Measurements from ENCODE around the gene SPACA4. TPM values are rescaled to one million over a fixed set of nuclear protein-coding genes. Genes with fewer than 3 reads are reported as not detected.
A peak's percentile ranks its signal among the peaks of the same experiment; 100 is the strongest.

Gene SPACA4
- total RNA-seq, 1 donor from 2014 or later = not detected

GRCh38 chr19:48623556-48624066 lies 17.1 kb downstream of the SPACA4 start:
- Histone ChIP-seq H4K20me1 (ENCODE audit: low read depth) (peaks cover 20% of the 10 kb centered on the region), H3K4me1 (peaks cover 11% of the 10 kb centered on the region), H3K79me2 (ENCODE audit: low read depth) (peaks cover 45% of the 10 kb centered on the region), H3K27ac (peak overlapping the region; percentile 92), H2AFZ (replicated peaks) (peak overlapping the region; percentile 26), H3K27me3 (no peaks in the 10 kb centered on the region), H3K4me3 (peak overlapping the region; percentile 79), H3K9me3 (ENCODE audit: low read depth) (no peaks in the 10 kb centered on the region), H3K9ac (peak overlapping the region; percentile 60), H3F3A (ENCODE audit: low read depth) (peaks cover 25% of the 10 kb centered on the region), H3K36me3 (no peaks in the 10 kb centered on the region), H3K4me2 (peak overlapping the region; percentile 82)
- peak; percentile 47 for DNase-seq (ENCODE audit: low spot score)
- peaks cover 1% of the 10 kb centered on the region for H3K36me3 Mint-ChIP-seq
- H3K4me1 Mint-ChIP-seq = peaks cover 42% of the 10 kb centered on the region
- H3K27me3 Mint-ChIP-seq (ENCODE audit: insufficient read depth, low read depth) = peaks cover 2% of the 10 kb centered on the region
- peak overlapping the region; percentile 85 for H3K27ac Mint-ChIP-seq
- H3K9me3 Mint-ChIP-seq = no peaks in the 10 kb centered on the region
- TF ChIP-seq EZH2phosphoT487 (IDR thresholded peaks at IDR 0.05) = no peak
- no peak for TF ChIP-seq EZH2 (IDR thresholded peaks at IDR 0.05)
- TF ChIP-seq CTCF (IDR thresholded peaks at IDR 0.05) = no peak
- peak overlapping the region; percentile 84 for H3K4me3 Mint-ChIP-seq

GRCh38 chr19:48624067-48624594 lies 17.6 kb downstream of the SPACA4 start:
- Histone ChIP-seq H2AFZ (replicated peaks) (no peak overlapping the region), H3K36me3 (no peaks in the 10 kb centered on the region), H3K27ac (peak overlapping the region; percentile 92), H3K27me3 (no peaks in the 10 kb centered on the region), H3K9me3 (ENCODE audit: low read depth) (no peaks in the 10 kb centered on the region), H4K20me1 (ENCODE audit: low read depth) (peaks cover 18% of the 10 kb centered on the region), H3K79me2 (ENCODE audit: low read depth) (peaks cover 41% of the 10 kb centered on the region), H3K4me1 (peaks cover 11% of the 10 kb centered on the region), H3K4me2 (peak overlapping the region; percentile 93), H3F3A (ENCODE audit: low read depth) (peaks cover 28% of the 10 kb centered on the region), H3K4me3 (peak overlapping the region; percentile 79), H3K9ac (peak overlapping the region; percentile 82)
- no peaks in the 10 kb centered on the region for H3K9me3 Mint-ChIP-seq
- H3K36me3 Mint-ChIP-seq = no peaks in the 10 kb centered on the region
- TF ChIP-seq EZH2 (IDR thresholded peaks at IDR 0.05) = no peak
- TF ChIP-seq CTCF (IDR thresholded peaks at IDR 0.05) = no peak
- no peak for TF ChIP-seq EZH2phosphoT487 (IDR thresholded peaks at IDR 0.05)
- H3K27ac Mint-ChIP-seq = peak overlapping the region; percentile 85
- H3K4me1 Mint-ChIP-seq = peaks cover 40% of the 10 kb centered on the region
- peak overlapping the region; percentile 84 for H3K4me3 Mint-ChIP-seq
- DNase-seq (ENCODE audit: low spot score) = peak; percentile 100
- no peaks in the 10 kb centered on the region for H3K27me3 Mint-ChIP-seq (ENCODE audit: insufficient read depth, low read depth)

GRCh38 chr19:48624791-48625723 lies 18.5 kb downstream of the SPACA4 start:
- H3K27ac ChIP-seq = no peak overlapping the region
- H3K27ac Mint-ChIP-seq = peak overlapping the region; percentile 73
- peaks cover 2% of the 10 kb centered on the region for H3K36me3 Mint-ChIP-seq
- H3F3A ChIP-seq (ENCODE audit: low read depth) = peaks cover 31% of the 10 kb centered on the region
- H3K79me2 ChIP-seq (ENCODE audit: low read depth) = peaks cover 36% of the 10 kb centered on the region
- no peak for TF ChIP-seq EZH2phosphoT487 (IDR thresholded peaks at IDR 0.05)
- TF ChIP-seq CTCF (IDR thresholded peaks at IDR 0.05) = no peak
- TF ChIP-seq EZH2 (IDR thresholded peaks at IDR 0.05) = no peak
- peak overlapping the region; percentile 93 for H3K4me2 ChIP-seq
- H3K9ac ChIP-seq = peak overlapping the region; percentile 82
- H3K27me3 ChIP-seq = no peaks in the 10 kb centered on the region
- H3K4me3 ChIP-seq = peak overlapping the region; percentile 79
- peaks cover 39% of the 10 kb centered on the region for H3K4me1 Mint-ChIP-seq
- H2AFZ ChIP-seq (replicated peaks) = no peak overlapping the region
- H3K27me3 Mint-ChIP-seq (ENCODE audit: insufficient read depth, low read depth) = no peaks in the 10 kb centered on the region
- no peaks in the 10 kb centered on the region for H3K9me3 ChIP-seq (ENCODE audit: low read depth)
- peak overlapping the region; percentile 84 for H3K4me3 Mint-ChIP-seq
- DNase-seq (ENCODE audit: low spot score) = peak; percentile 59
- H3K4me1 ChIP-seq = peaks cover 6% of the 10 kb centered on the region
- H3K9me3 Mint-ChIP-seq = no peaks in the 10 kb centered on the region
- H4K20me1 ChIP-seq (ENCODE audit: low read depth) = peaks cover 23% of the 10 kb centered on the region
- H3K36me3 ChIP-seq = no peaks in the 10 kb centered on the region

Measured in neural progenitor cell (in vitro differentiated cells).